ENCODE data around the gene LRRC36.

- no peak for TF ChIP-seq CTCF (IDR thresholded peaks at IDR 0.05)
- TF ChIP-seq POLR2A (IDR thresholded peaks at IDR 0.05): no peak
Observed at GRCh38 chr16:67350324-67350723, 23.7 kb downstream of the LRRC36 start.
